Lower leg skin (tissue), 3 donors: Measurements from ENCODE around the gene EIF2S1.

Experiments used
- CTCF ChIP-seq, 3 donors: fragments of 450-650 bp; IDR thresholded peaks; one replicate each; pipeline ENCODE4 v1.5.1; 2016; ENCODE audit warnings: antibody characterized with exemption in 3 of 3, mild to moderate bottlenecking in 3 of 3, moderate library complexity in 2 of 3
- POLR2A ChIP-seq, 2 donors: fragments of 450-650 bp; IDR thresholded peaks; one replicate each; pipeline ENCODE4 v1.6.1; 2016 to 2017; ENCODE audit warnings: antibody characterized with exemption in 2 of 2, mild to moderate bottlenecking in 1 of 2, moderate library complexity in 1 of 2

GRCh38 chr14:67387195-67387594 is 27.1 kb downstream of the EIF2S1 start:
- TF ChIP-seq CTCF (IDR thresholded peaks at IDR 0.05) (no peak), POLR2A (IDR thresholded peaks at IDR 0.05) (no peak)
